HepG2 (cell line): Measurements from ENCODE around the gene XRCC5. TPM values are rescaled to one million over a fixed set of nuclear protein-coding genes. Genes with fewer than 3 reads are reported as not detected.

ENCODE experiments used
- ATAC-seq: fragments of 200-7000 bp; cut with Tn5 transposase; 3 replicates; pipeline ENCODE4 v1.9.1; 2020; ENCODE audit warnings: mild to moderate bottlenecking, moderate library complexity
- BruUV-seq: library from RNA; stranded (reverse); fragments of 400-500 nt; replicated peaks from 2 replicates; lab custom pipeline; 2021; lab: Mats Ljungman, UMichigan
- CTCF ChIA-PET: fragments of 300-600 bp; formaldehyde crosslinking; extraction: SDS; loops from one replicate; lab custom pipeline; 2021; ENCODE audit warnings: low total read pairs, inconsistent platforms, low intra/inter-chr PET ratio; lab: Yijun Ruan, JAX
- POLR2A ChIA-PET: fragments of 350-600 bp; sonication (Branson Sonifier 250); formaldehyde crosslinking; loops from one replicate; lab custom pipeline; 2020; ENCODE audit warnings: antibody characterized with exemption, inconsistent platforms; lab: Yijun Ruan, JAX
- DNase-seq: peaks from one replicate; pipeline ENCODE4 v3.0.0-alpha.2; 2015; ENCODE audit warnings: low spot score
- FAIRE-seq: peaks from 3 replicates; lab custom pipeline; 2011; peaks lifted over from hg19 to GRCh38; lab: Jason Lieb, UNC
- H2AFZ ChIP-seq: one replicate; pipeline ENCODE4 v1.6.1; 2011; ENCODE audit warnings: low read length, inconsistent platforms
- H3K27ac ChIP-seq: fragments of 300-600 bp; 3 replicates; pipeline ENCODE4 v1.8.0; 2011; ENCODE audit warnings: mixed run types, mild to moderate bottlenecking, mixed read lengths, low read length, inconsistent platforms; ENCODE audit not compliant: insufficient read depth; ENCODE audit errors: extremely low read length
- H3K27me3 ChIP-seq, 2 experiments: fragments of 200-600 bp in 1 of 2; 2 replicates in 1 of 2; 3 replicates in 1 of 2; pipeline versions ENCODE4 v1.6.0 to v1.8.0; 2011; ENCODE audit warnings: low read length in 2 of 2, mild to moderate bottlenecking in 2 of 2, moderate library complexity in 2 of 2, inconsistent platforms in 1 of 2; ENCODE audit not compliant: insufficient read depth in 2 of 2, control insufficient read depth in 1 of 2
- H3K36me3 ChIP-seq, 2 experiments: fragments of 200-600 bp in 1 of 2; replicated peaks in 1 of 2; 2 replicates in 1 of 2; 3 replicates in 1 of 2; pipeline versions ENCODE4 v1.5.1 to v1.8.0; 2011; ENCODE audit warnings: low read length in 2 of 2, inconsistent platforms in 1 of 2; ENCODE audit not compliant: insufficient read depth in 2 of 2, control insufficient read depth in 1 of 2
- H3K4me1 ChIP-seq: 2 replicates; pipeline ENCODE4 v1.5.1; 2012; ENCODE audit warnings: low read length, inconsistent platforms; ENCODE audit not compliant: insufficient read depth
- H3K4me2 ChIP-seq: 2 replicates; pipeline ENCODE4 v1.6.0; 2011; ENCODE audit warnings: low read depth, low read length, inconsistent platforms
- H3K4me3 ChIP-seq, 3 experiments: fragments of 200-600 bp in 1 of 3; sonication (generic), shearing (Covaris generic) in 1 of 3; replicated peaks in 1 of 3; 2 replicates each; pipeline ENCODE4 v1.5.1; 2011 to 2016; ENCODE audit warnings: low read length in 3 of 3, inconsistent platforms in 2 of 3, low read depth in 2 of 3, mild to moderate bottlenecking in 2 of 3, control low read depth in 1 of 3, mixed read lengths in 1 of 3; ENCODE audit not compliant: insufficient read depth in 1 of 3
- H3K79me2 ChIP-seq: one replicate; pipeline ENCODE4 v1.6.1; 2011; ENCODE audit warnings: low read length, inconsistent platforms; ENCODE audit not compliant: insufficient read depth
- H3K9ac ChIP-seq: 2 replicates; pipeline ENCODE4 v1.6.0; 2011; ENCODE audit warnings: mild to moderate bottlenecking, low read depth, low read length, inconsistent platforms; ENCODE audit not compliant: insufficient read depth
- H3K9me3 ChIP-seq: 2 replicates; pipeline ENCODE4 v1.5.1; 2012; ENCODE audit warnings: mild to moderate bottlenecking, low read length
- H4K20me1 ChIP-seq: 2 replicates; pipeline ENCODE4 v1.6.0; 2011; ENCODE audit warnings: inconsistent platforms, mild to moderate bottlenecking, low read length, moderate library complexity; ENCODE audit not compliant: insufficient read depth
- ATF1 ChIP-seq: IDR thresholded peaks from 2 replicates; pipeline ENCODE4 v1.6.1; 2016; ENCODE audit warnings: mild to moderate bottlenecking, control low read depth
- CHD2 ChIP-seq: IDR thresholded peaks from 2 replicates; pipeline ENCODE4 v1.6.1; 2011; ENCODE audit warnings: low read depth, low read length, improper control_type of control experiment
- GZF1 ChIP-seq: sonication (generic); formaldehyde crosslinking; IDR thresholded peaks from 2 replicates; pipeline ENCODE4 v1.5.1; 2020; ENCODE audit warnings: mild to moderate bottlenecking, missing genetic modification reagents
- HBP1 ChIP-seq: IDR thresholded peaks from 2 replicates; pipeline ENCODE4 v1.6.1; 2016; ENCODE audit warnings: low read depth, control low read depth
- HOXD1 ChIP-seq: sonication (generic); formaldehyde crosslinking; IDR thresholded peaks from 2 replicates; pipeline ENCODE4 v1.5.0; 2020; ENCODE audit warnings: missing genetic modification reagents
- KLF9 ChIP-seq: IDR thresholded peaks from 2 replicates; pipeline ENCODE4 v1.6.1; 2016; ENCODE audit warnings: low read depth
- LCORL ChIP-seq, 2 experiments: fragments of 450-650 bp in 1 of 2; sonication (generic) in 1 of 2; formaldehyde crosslinking in 1 of 2; IDR thresholded peaks; 2 replicates each; pipeline versions ENCODE4 v1.5.0 to v1.6.1; 2017 to 2020; ENCODE audit warnings: antibody characterized with exemption in 1 of 2, missing genetic modification reagents in 1 of 2
- MAF1 ChIP-seq: sonication (generic); formaldehyde crosslinking; IDR thresholded peaks from 2 replicates; pipeline ENCODE4 v1.5.0; 2020; ENCODE audit warnings: missing genetic modification reagents, borderline replicate concordance
- RARG ChIP-seq: sonication (generic); formaldehyde crosslinking; IDR thresholded peaks from 2 replicates; pipeline ENCODE4 v1.4.0; 2020; ENCODE audit warnings: low read depth, mild to moderate bottlenecking, missing genetic modification reagents
- ZBTB2 ChIP-seq: sonication (generic); formaldehyde crosslinking; IDR thresholded peaks from 2 replicates; pipeline ENCODE4 v1.8.0; 2022; ENCODE audit warnings: low read depth, missing genetic modification reagents
- ZBTB26 ChIP-seq: IDR thresholded peaks from 2 replicates; pipeline ENCODE4 v1.6.1; 2016; ENCODE audit warnings: missing compliant biosample characterization, missing genetic modification reagents, borderline replicate concordance
- ZBTB34 ChIP-seq: sonication (generic); formaldehyde crosslinking; IDR thresholded peaks from 2 replicates; pipeline ENCODE4 v1.8.0; 2022; ENCODE audit warnings: mild to moderate bottlenecking, missing genetic modification reagents
- ZFP36L2 ChIP-seq: sonication (generic); formaldehyde crosslinking; IDR thresholded peaks from 2 replicates; pipeline ENCODE4 v1.4.0; 2020; ENCODE audit warnings: missing genetic modification reagents
- ZNF546 ChIP-seq: sonication (generic); formaldehyde crosslinking; conservative IDR thresholded peaks from 2 replicates; pipeline ENCODE4 v1.8.1; 2023; ENCODE audit warnings: mild to moderate bottlenecking, missing genetic modification reagents
- ZNF550 ChIP-seq: sonication (generic); formaldehyde crosslinking; IDR thresholded peaks from 2 replicates; pipeline ENCODE4 v1.4.0; 2020; ENCODE audit warnings: mild to moderate bottlenecking, missing genetic modification reagents, borderline replicate concordance
- ZNF564 ChIP-seq: sonication (generic); formaldehyde crosslinking; IDR thresholded peaks from 2 replicates; pipeline ENCODE4 v1.8.1; 2023; ENCODE audit warnings: mild to moderate bottlenecking, missing genetic modification reagents
- ZNF777 ChIP-seq: sonication (generic); formaldehyde crosslinking; IDR thresholded peaks from 2 replicates; pipeline ENCODE4 v1.4.0; 2020; ENCODE audit warnings: missing genetic modification reagents
- whole genome bisulfite sequencing: methylation state at CpG from one replicate; pipeline ENCODE4 v1.1.6; 2017; ENCODE audit warnings: low lambda C conversion rate; 5-methylcytosine and 5-hydroxymethylcytosine counted together
- in situ Hi-C: cut with HindIII; loops from 2 replicates; pipeline ENCODE4 v1.10.0; 2017; ENCODE audit warnings: low pct_unique_long_range_greater_than_20kb; ENCODE audit not compliant: extremely low pct_ligation_motif_present
- intact Hi-C: fragments of 100-400 bp; cut with micrococcal nuclease; formaldehyde crosslinking; loops from one replicate; pipeline ENCODE4 v1.10.0; 2022; ENCODE audit not compliant: unreplicated experiment
- polyA plus RNA-seq, 8 experiments: library from polyadenylated mRNA; depleted of rRNA in 3 of 8; stranded (reverse) in 7 of 8; unstranded in 1 of 8; fragments of >200 nt; fragmentation: Illumina TruSeq in 4 of 8; extraction: Trizol in 4 of 8; gene quantifications; 2 replicates each; pipeline versions ENCODE4 v1.2.1 to v1.2.3, GENCODE V29; 2011 to 2016; ENCODE audit warnings: low read depth in 4 of 8, missing spikeins in 1 of 8, mixed read lengths in 1 of 8; ENCODE audit not compliant: insufficient read depth in 1 of 8
- total RNA-seq, 5 experiments: library from RNA; depleted of rRNA; stranded (reverse); fragments of >200 nt; fragmentation: Illumina TruSeq; extraction: Trizol; gene quantifications; 2 replicates each; pipeline ENCODE4 v1.2.3, GENCODE V29; 2016; ENCODE audit warnings: low read depth in 1 of 5

Gene XRCC5
- total and polyA plus RNA-seq, 2 of the 13 experiments (the other 11 are each of a cell fraction or from before 2014, with no cell fraction given): 264 to 454 TPM

- in situ Hi-C loops (no loop called here), intact Hi-C loops (loop anchor here (1.0 to 2.0 kb wide), 2 partner anchors 40 to 45 kb away; partner anchors contain the start of gene XRCC5)
- no TSS peak for BruUV-seq
- DNase-seq (no peak), FAIRE-seq (no peak), ATAC-seq (no peak)
- ChIA-PET CTCF (interaction anchor here (1.6 kb wide), 1 partner anchor 75 kb away, joined by 8 read pairs; no protein-coding TSS in a partner anchor), POLR2A (interaction anchor here (0.8 to 2.4 kb wide), 3 partner anchors 17 to 50 kb away, joined by 3 to 13 read pairs (median 3); partner anchors contain the start of genes PECR and TMEM169)
- H3K9me3 ChIP-seq: no peaks in the 10 kb centered on the region
- H3K4me2 ChIP-seq: no peak overlapping the region
- peaks cover 37% of the 10 kb centered on the region for H3K4me1 ChIP-seq
- H3K27ac ChIP-seq: no peak overlapping the region
- peaks cover 19% of the 10 kb centered on the region for H3K79me2 ChIP-seq
- no peak overlapping the region for H2AFZ ChIP-seq
- H3K4me3 ChIP-seq: no peak overlapping the region
- H3K9ac ChIP-seq: no peak overlapping the region
- no peaks in the 10 kb centered on the region for H3K27me3 ChIP-seq
- WGBS: 97% methylated on average over 1 of the region's 1 CpG
- TF ChIP-seq ZFP36L2 (CRISPR knock-in tag) (no peak), KLF9 (CRISPR knock-in tag) (no peak), HOXD1 (CRISPR knock-in tag) (no peak), ZBTB2 (CRISPR knock-in tag) (no peak), CHD2 (no peak), MAF1 (CRISPR knock-in tag) (no peak), LCORL (IDR thresholded peaks at IDR 0.05) (no peak), LCORL (CRISPR knock-in tag; IDR thresholded peaks at IDR 0.05) (no peak), GZF1 (CRISPR knock-in tag) (no peak), ZBTB26 (CRISPR knock-in tag) (no peak), HBP1 (CRISPR knock-in tag) (no peak), RARG (CRISPR knock-in tag) (no peak), ATF1 (CRISPR knock-in tag) (no peak), ZNF546 (CRISPR knock-in tag) (no peak), ZBTB34 (no peak), ZNF550 (CRISPR knock-in tag) (no peak), ZNF777 (CRISPR knock-in tag) (no peak), ZNF564 (CRISPR knock-in tag) (no peak)
- TF ChIP-seq, all 625 proteins: peak for 0
- peaks cover 8% of the 10 kb centered on the region; the same call in 1 of the 2 replicates for H4K20me1 ChIP-seq
- H3K36me3 ChIP-seq: peaks cover 25 to 52% of the 10 kb centered on the region in 2 experiments
Observed at GRCh38 chr2:216064665-216065064, 44.5 kb upstream of the XRCC5 start.
